Spleen (tissue), 7 donors: ENCODE data around the gene TTC3.

Experiments used
- CTCF ChIP-seq, 11 experiments: fragments of 200-600 bp in 7 of 11; fragments of 450-650 bp in 4 of 11; sonication (generic) in 4 of 11; IDR thresholded peaks in 8 of 11; conservative IDR thresholded peaks in 3 of 11; 1 replicate in 7 of 11; 2 replicates in 4 of 11; pipeline versions ENCODE4 v1.4.0 to v1.8.0; 2016 to 2021; ENCODE audit warnings: antibody characterized with exemption in 11 of 11, inconsistent platforms in 4 of 11, mild to moderate bottlenecking in 1 of 11
- POLR2A ChIP-seq, 3 donors: fragments of 450-650 bp; IDR thresholded peaks; one replicate each; pipeline ENCODE4 v1.5.1; 2017; ENCODE audit warnings: antibody characterized with exemption in 3 of 3, mild to moderate bottlenecking in 1 of 3
- POLR2AphosphoS5 ChIP-seq, 3 donors: sonication (generic); formaldehyde crosslinking; IDR thresholded peaks; one replicate each; pipeline ENCODE4 v1.5.1; 2017; ENCODE audit warnings: antibody characterized with exemption in 3 of 3
- donor health status: DM: no; HTN: no; CAD: no; lungs with moderate emphysema.
- donor health status: DM: no; HTN: no; CAD: no.
- donor health status: DM: no; HTN: no; CAD: no.

- TF ChIP-seq CTCF (IDR thresholded peaks at IDR 0.05 in 8 of 11, conservative IDR thresholded peaks at IDR 0.05 in 3 of 11) (no peak), POLR2A (IDR thresholded peaks at IDR 0.05) (no peak), POLR2AphosphoS5 (IDR thresholded peaks at IDR 0.05) (no peak)
Observed at GRCh38 chr21:37118187-37118826, 45.3 kb downstream of the TTC3 start.
